GM12891 (cell line): ENCODE measurements around the gene ADCY5.

Experiments used
- POLR2A ChIP-seq: IDR thresholded peaks from 2 replicates; pipeline ENCODE4 v1.6.1; 2011; ENCODE audit warnings: low read depth, low read length, control low read depth
- POLR2AphosphoS5 ChIP-seq: IDR thresholded peaks from 2 replicates; pipeline ENCODE4 v1.6.1; 2011; ENCODE audit warnings: low read depth, low read length, control low read depth
- TAF1 ChIP-seq: IDR thresholded peaks from 2 replicates; pipeline ENCODE4 v1.6.1; 2011; ENCODE audit warnings: low read depth, low read length, control low read depth

- TF ChIP-seq POLR2A, result no peak
- TF ChIP-seq POLR2AphosphoS5, result no peak
- TF ChIP-seq TAF1, result no peak
These were observed 162.4 kb downstream of the ADCY5 start for GRCh38 chr3:123286308-123287023.
